ENCODE results near the gene PRRG4. TPM values are rescaled to one million over a fixed set of nuclear protein-coding genes. Genes with fewer than 3 reads are reported as not detected.

Gene PRRG4
- total and polyA plus RNA-seq, 2 experiments from 2014 or later, result 3.0 to 12.1 TPM

GRCh38 chr11:32792948-32793475, 36.7 kb upstream of the PRRG4 start:
- H3K27me3 ChIP-seq, result no peaks in the 10 kb centered on the region
- no peaks in the 10 kb centered on the region for H4K20me1 ChIP-seq (ENCODE audit: insufficient read depth, poor library complexity, severe bottlenecking)
- no peaks in the 10 kb centered on the region for H3K4me1 ChIP-seq (ENCODE audit: insufficient read depth)
- no peak overlapping the region for H3K4me3 ChIP-seq
- no peaks in the 10 kb centered on the region for H3K36me3 ChIP-seq (replicated peaks; ENCODE audit: insufficient read depth, low read depth)
- H3K4me2 ChIP-seq, result peak overlapping the region; percentile 63
- WGBS (ENCODE audit: low lambda C conversion rate, missing lambda C conversion rate), result 29% methylated on average over 13 of the region's 13 CpGs
- no peaks in the 10 kb centered on the region for H3K9me3 ChIP-seq (ENCODE audit: low read depth)
- peak; percentile 66 for DNase-seq (ENCODE audit: low spot score)
- TF ChIP-seq EZH2phosphoT487 (IDR thresholded peaks at IDR 0.05; ENCODE audit: low read depth, severe bottlenecking, unreplicated experiment), result no peak
- TF ChIP-seq CTCF (IDR thresholded peaks at IDR 0.05; ENCODE audit: poor library complexity), result peak; percentile 80
- no peaks in the 10 kb centered on the region for H3K9me2 ChIP-seq (replicated peaks; ENCODE audit: insufficient read depth)
- no peaks in the 10 kb centered on the region for H3K79me2 ChIP-seq
- no peak overlapping the region for H2AFZ ChIP-seq
- no peak overlapping the region for H3K27ac ChIP-seq

- 98% methylated on average over 12 of the region's 12 CpGs for WGBS (ENCODE audit: low lambda C conversion rate, missing lambda C conversion rate)
- no peaks in the 10 kb centered on the region for H3K79me2 ChIP-seq
- H3K27ac ChIP-seq, result no peak within 1 kb of the TSS
- no peaks in the 10 kb centered on the region for H3K9me2 ChIP-seq (replicated peaks; ENCODE audit: insufficient read depth)
- no peaks in the 10 kb centered on the region for H4K20me1 ChIP-seq (ENCODE audit: insufficient read depth, poor library complexity, severe bottlenecking)
- DNase-seq (ENCODE audit: low spot score), result no peak
- H3K4me3 ChIP-seq, result no peak within 1 kb of the TSS
- no peak for TF ChIP-seq EZH2 (IDR thresholded peaks at IDR 0.05; ENCODE audit: borderline replicate concordance)
- TF ChIP-seq EZH2phosphoT487 (IDR thresholded peaks at IDR 0.05; ENCODE audit: low read depth, severe bottlenecking, unreplicated experiment), result no peak
- no peak for TF ChIP-seq CTCF (IDR thresholded peaks at IDR 0.05; ENCODE audit: poor library complexity)
- no peaks in the 10 kb centered on the region for H3K27me3 ChIP-seq
- H3K4me1 ChIP-seq (ENCODE audit: insufficient read depth), result no peaks in the 10 kb centered on the region
- no peaks in the 10 kb centered on the region for H3K36me3 ChIP-seq (replicated peaks; ENCODE audit: insufficient read depth, low read depth)
- H3K9me3 ChIP-seq (ENCODE audit: low read depth), result no peaks in the 10 kb centered on the region
- H3K4me2 ChIP-seq, result no peak within 1 kb of the TSS
- H2AFZ ChIP-seq, result no peak within 1 kb of the TSS
Observed at GRCh38 chr11:32794439-32794838, 35.3 kb upstream of the PRRG4 start, which contains the start of gene CCDC73. CCDC73 (minus strand) TSS chr11:32794662; CDS start chr11:32760243, 34,419 bp downstream.

GRCh38 chr11:32796425-32796824, 33.3 kb upstream of the PRRG4 start:
- H3K27me3 ChIP-seq, result no peaks in the 10 kb centered on the region
- H3K4me2 ChIP-seq, result no peak overlapping the region
- no peak for DNase-seq (ENCODE audit: low spot score)
- H3K4me1 ChIP-seq (ENCODE audit: insufficient read depth), result no peaks in the 10 kb centered on the region
- no peak overlapping the region for H3K27ac ChIP-seq
- no peaks in the 10 kb centered on the region for H3K9me2 ChIP-seq (replicated peaks; ENCODE audit: insufficient read depth)
- H3K4me3 ChIP-seq, result no peak overlapping the region
- H3K79me2 ChIP-seq, result no peaks in the 10 kb centered on the region
- WGBS (ENCODE audit: low lambda C conversion rate, missing lambda C conversion rate), result 78% methylated on average over 3 of the region's 3 CpGs
- no peaks in the 10 kb centered on the region for H3K9me3 ChIP-seq (ENCODE audit: low read depth)
- TF ChIP-seq EZH2 (IDR thresholded peaks at IDR 0.05; ENCODE audit: borderline replicate concordance) (no peak), CTCF (IDR thresholded peaks at IDR 0.05; ENCODE audit: poor library complexity) (no peak), EZH2phosphoT487 (IDR thresholded peaks at IDR 0.05; ENCODE audit: low read depth, severe bottlenecking, unreplicated experiment) (no peak)
- no peaks in the 10 kb centered on the region for H3K36me3 ChIP-seq (replicated peaks; ENCODE audit: insufficient read depth, low read depth)
- H2AFZ ChIP-seq, result no peak overlapping the region
- no peaks in the 10 kb centered on the region for H4K20me1 ChIP-seq (ENCODE audit: insufficient read depth, poor library complexity, severe bottlenecking)

All from hepatocyte (in vitro differentiated cells).